Kidney (tissue), 14 donors: Measurements from ENCODE around the gene GORASP1. TPM values are rescaled to one million over a fixed set of nuclear protein-coding genes. Genes with fewer than 3 reads are reported as not detected.

Experiments used
- DNase-seq, 5 donors: peaks; one replicate each; pipeline ENCODE4 v3.0.0-alpha.2; 2013 to 2020
- FAIRE-seq: peaks from 2 replicates; lab custom pipeline; 2012; peaks lifted over from hg19 to GRCh38; lab: Jason Lieb, UNC
- H3K27ac ChIP-seq, 2 donors: one replicate each; pipeline ENCODE4 v1.7.0; 2013; ENCODE audit warnings: low read depth in 2 of 2, low read length in 2 of 2, inconsistent platforms in 1 of 2
- H3K27me3 ChIP-seq: one replicate; pipeline ENCODE4 v1.7.1; 2013; ENCODE audit warnings: low read length, inconsistent platforms; ENCODE audit not compliant: control insufficient read depth, insufficient read depth
- H3K36me3 ChIP-seq, 3 donors: one replicate each; pipeline versions ENCODE4 v1.7.0 to v1.7.1; 2013; ENCODE audit warnings: low read length in 3 of 3, control low read depth in 1 of 3, inconsistent platforms in 1 of 3; ENCODE audit not compliant: insufficient read depth in 3 of 3, control insufficient read depth in 2 of 3
- H3K4me1 ChIP-seq, 3 donors: one replicate each; pipeline versions ENCODE4 v1.7.0 to v1.7.1; 2013; ENCODE audit warnings: low read length in 3 of 3, inconsistent platforms in 1 of 3, low read depth in 1 of 3; ENCODE audit not compliant: control insufficient read depth in 2 of 3, insufficient read depth in 2 of 3
- H3K4me3 ChIP-seq, 3 donors: one replicate each; pipeline versions ENCODE4 v1.7.0 to v1.8.1; 2013; ENCODE audit warnings: low read length in 3 of 3, control low read depth in 1 of 3, inconsistent platforms in 1 of 3
- H3K9ac ChIP-seq, 3 donors: one replicate each; pipeline versions ENCODE4 v1.7.0 to v1.7.1; 2013; ENCODE audit warnings: low read length in 3 of 3, control low read depth in 1 of 3, inconsistent platforms in 1 of 3
- H3K9me3 ChIP-seq, 3 donors: one replicate each; pipeline versions ENCODE4 v1.7.0 to v1.7.1; 2013; ENCODE audit warnings: low read length in 3 of 3, control low read depth in 1 of 3, inconsistent platforms in 1 of 3; ENCODE audit not compliant: control insufficient read depth in 2 of 3, insufficient read depth in 1 of 3
- intact Hi-C: fragments of 100-400 bp; cut with DNase I; formaldehyde crosslinking; loops from one replicate; pipeline ENCODE4 v1.11.1; 2022
- polyA plus RNA-seq: library from polyadenylated mRNA; stranded (reverse); fragments of 350-450 nt; fragmentation: Illumina TruSeq; extraction: RNeasy Lipid Tissue Mini Kit (QIAGEN cat#74804); gene quantifications from one replicate; pipeline ENCODE4 v1.2.3, GENCODE V29; 2014; ENCODE audit warnings: low read depth, low replicate concordance; ENCODE audit not compliant: insufficient read depth
- total RNA-seq: library from RNA; stranded (reverse); fragmentation: NEBNext Ultra II Directional; extraction: Animal tissue kit (Norgen Biotek cat#: 25700); gene quantifications from one replicate; pipeline ENCODE4 v1.2.1, GENCODE V29; 2021
- TF ChIP-seq, protein P1 (sequence below): IDR thresholded peaks from 3 replicates; pipeline ENCODE4 v1.5.1; 2012; ENCODE audit warnings: mild to moderate bottlenecking, moderate library complexity, borderline replicate concordance; ENCODE audit not compliant: insufficient read depth; ENCODE audit errors: extremely low read depth
- donor health status: control.
- donor health status: control.
- donor health status: control.
- donor health status: control.
- donor health status: control.
- donor health status: DM: yes; HTN: yes; CAD: no.
- donor health status: Normal renal cell carcinoma (clear cell type).

Gene GORASP1
- total and polyA plus RNA-seq, 2 donors from 2014 or later: 38.8 to 70.9 TPM

DNA sequence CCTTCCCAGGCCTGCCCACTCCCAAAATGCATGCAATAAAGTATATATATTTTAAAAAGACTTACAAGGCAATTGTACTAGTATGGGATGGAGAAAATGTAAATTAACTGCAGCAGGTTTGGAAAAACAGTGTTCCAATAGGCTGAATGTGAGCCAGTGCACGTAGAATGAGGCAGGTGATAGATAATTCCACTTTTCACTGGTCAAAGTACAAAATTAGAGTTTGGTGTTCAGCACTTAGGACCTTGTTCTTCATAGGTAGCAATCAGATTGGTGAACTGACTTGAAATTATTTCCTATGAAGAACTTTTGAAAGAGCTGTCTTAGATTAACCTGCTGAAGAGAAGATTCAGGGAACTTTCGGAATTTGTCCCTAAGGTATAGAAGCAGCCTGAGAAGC, 53.7 kb downstream of the GORASP1 start:
- Histone ChIP-seq H3K27ac (no peak overlapping the region), H3K27me3 (no peaks in the 10 kb centered on the region), H3K4me1 (peaks cover 0 to 4% (median 3%) of the 10 kb centered on the region in 3 donors), H3K36me3 (no peaks in the 10 kb centered on the region), H3K4me3 (no peak overlapping the region), H3K9me3 (no peaks in the 10 kb centered on the region), H3K9ac (no peak overlapping the region)
- TF ChIP-seq, protein P1, sequence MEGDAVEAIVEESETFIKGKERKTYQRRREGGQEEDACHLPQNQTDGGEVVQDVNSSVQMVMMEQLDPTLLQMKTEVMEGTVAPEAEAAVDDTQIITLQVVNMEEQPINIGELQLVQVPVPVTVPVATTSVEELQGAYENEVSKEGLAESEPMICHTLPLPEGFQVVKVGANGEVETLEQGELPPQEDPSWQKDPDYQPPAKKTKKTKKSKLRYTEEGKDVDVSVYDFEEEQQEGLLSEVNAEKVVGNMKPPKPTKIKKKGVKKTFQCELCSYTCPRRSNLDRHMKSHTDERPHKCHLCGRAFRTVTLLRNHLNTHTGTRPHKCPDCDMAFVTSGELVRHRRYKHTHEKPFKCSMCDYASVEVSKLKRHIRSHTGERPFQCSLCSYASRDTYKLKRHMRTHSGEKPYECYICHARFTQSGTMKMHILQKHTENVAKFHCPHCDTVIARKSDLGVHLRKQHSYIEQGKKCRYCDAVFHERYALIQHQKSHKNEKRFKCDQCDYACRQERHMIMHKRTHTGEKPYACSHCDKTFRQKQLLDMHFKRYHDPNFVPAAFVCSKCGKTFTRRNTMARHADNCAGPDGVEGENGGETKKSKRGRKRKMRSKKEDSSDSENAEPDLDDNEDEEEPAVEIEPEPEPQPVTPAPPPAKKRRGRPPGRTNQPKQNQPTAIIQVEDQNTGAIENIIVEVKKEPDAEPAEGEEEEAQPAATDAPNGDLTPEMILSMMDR: no peak
- FAIRE-seq (no peak), DNase-seq (no peak)
- intact Hi-C loops: no loop called here

DNA sequence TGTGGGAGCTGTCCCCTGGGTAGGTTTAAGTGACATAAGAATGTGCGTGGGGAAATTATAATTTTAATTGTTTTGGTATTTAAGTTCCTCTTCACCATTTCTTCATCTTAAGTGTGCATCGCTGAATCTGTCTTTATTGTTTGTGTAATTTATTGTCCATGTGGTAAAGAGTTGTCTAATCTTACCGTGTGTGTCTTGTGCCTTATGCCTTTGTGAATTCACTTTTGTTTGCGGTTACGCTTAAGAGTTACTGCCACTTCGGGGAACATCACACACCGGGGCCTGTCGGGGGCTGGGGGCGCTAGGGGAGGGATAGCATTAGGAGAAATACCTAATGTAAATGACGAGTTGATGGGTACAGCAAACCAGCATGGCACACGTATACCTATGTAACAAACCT, 54.8 kb downstream of the GORASP1 start:
- Histone ChIP-seq H3K9me3 (no peaks in the 10 kb centered on the region), H3K9ac (peak overlapping the region; percentile 75 to 93 (median 81)), H3K27ac (peak overlapping the region in 1 of 2 donors; percentile 97), H3K36me3 (no peaks in the 10 kb centered on the region), H3K4me3 (peak overlapping the region; percentile 89 to 99 (median 99)), H3K4me1 (peaks cover 0 to 3% (median 0%) of the 10 kb centered on the region in 3 donors), H3K27me3 (no peaks in the 10 kb centered on the region)
- FAIRE-seq: no peak
- peak in 1 of 5 donors; percentile 14 for DNase-seq
- TF ChIP-seq, protein P1: no peak
- intact Hi-C loops: no loop called here

DNA sequence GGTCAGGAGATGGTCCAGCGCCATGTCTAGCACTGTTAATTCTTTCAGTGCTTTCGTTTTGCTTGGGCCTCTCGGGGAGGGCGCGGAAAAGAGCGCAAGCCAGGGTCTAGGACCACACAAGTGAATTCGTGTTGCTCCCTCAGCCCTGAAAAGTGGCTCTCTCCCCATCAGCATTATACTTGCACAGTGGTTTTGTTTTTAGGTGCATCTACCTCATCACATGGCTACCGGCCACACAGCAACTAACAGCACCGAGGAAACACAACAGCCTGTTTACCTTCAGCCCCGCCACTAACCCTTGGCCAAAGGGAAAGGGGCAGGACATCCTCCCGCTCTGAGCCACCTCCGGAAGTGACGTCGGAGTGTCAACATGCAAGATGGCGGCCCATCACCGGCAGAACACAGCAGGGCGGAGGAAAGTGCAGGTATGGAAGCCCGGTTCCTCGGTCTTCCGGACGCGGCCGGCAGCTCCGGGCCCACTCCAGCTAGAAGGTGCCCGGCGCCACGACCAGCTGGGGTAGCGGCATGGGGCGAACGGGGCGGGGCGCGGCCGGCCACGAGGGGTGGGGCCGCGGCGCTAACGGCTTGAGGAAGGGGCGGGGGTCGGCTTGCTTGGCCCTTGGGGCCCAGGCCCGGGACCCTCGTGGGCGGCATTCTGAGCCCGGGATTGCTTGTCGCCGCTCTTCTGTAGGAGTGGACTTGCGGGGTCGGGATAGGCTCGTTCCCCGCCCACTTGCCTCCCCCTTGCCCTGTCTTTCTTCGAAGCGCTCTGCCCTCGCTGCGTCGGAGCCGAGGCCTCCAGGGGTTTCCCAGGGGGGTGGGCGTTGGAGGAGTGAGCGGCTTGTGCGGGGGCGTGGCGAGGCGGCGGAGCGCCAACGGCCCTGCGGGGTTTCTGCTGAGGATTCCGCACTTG, 55.5 kb downstream of the GORASP1 start, which contains the start of the genes SCN11A and WDR48:
Gene SCN11A (minus strand): TSS at position 296 of the 913 bp plus-strand sequence. CDS start 101,582 bp downstream, outside the sequence.
Gene WDR48 (plus strand): TSS at position 368 of the 913 bp plus-strand sequence. CDS start 10 bp downstream, at position 378.
- Histone ChIP-seq H3K9ac (peak within 1 kb of the TSS; percentile 75 to 99 (median 93)), H3K4me3 (peak within 1 kb of the TSS; percentile 89 to 99 (median 99)), H3K27me3 (no peaks in the 10 kb centered on the region), H3K9me3 (no peaks in the 10 kb centered on the region), H3K4me1 (peaks cover 0 to 3% (median 0%) of the 10 kb centered on the region in 3 donors), H3K36me3 (no peaks in the 10 kb centered on the region), H3K27ac (peak within 1 kb of the TSS; percentile 94 to 97)
- TF ChIP-seq, protein P1: no peak
- intact Hi-C loops: no loop called here
- no peak for FAIRE-seq
- peak; percentile 97 to 99 (median 98) for DNase-seq
